SHP77 (cell line): ENCODE data around the gene PLOD3.
A peak's percentile ranks its signal among the peaks of the same experiment; 100 is the strongest.

Experiments used
- DNase-seq, 2 experiments: peaks; one replicate each; lab custom pipeline; 2025; lab: John Stamatoyannopoulos, UW

Gene PLOD3

GRCh38 chr7:101179117-101179516 lies 38.3 kb downstream of the PLOD3 start:
- DNase-seq, result peak in 1 of 2 experiments; percentile 40

GRCh38 chr7:101177644-101178043 lies 39.7 kb downstream of the PLOD3 start:
- no peak for DNase-seq

GRCh38 chr7:101175664-101176063 lies 41.7 kb downstream of the PLOD3 start:
- no peak for DNase-seq

GRCh38 chr7:101174322-101174854 lies 43.0 kb downstream of the PLOD3 start:
- no peak for DNase-seq

GRCh38 chr7:101173752-101174244 lies 43.6 kb downstream of the PLOD3 start:
- peak in 1 of 2 experiments; percentile 30 for DNase-seq

GRCh38 chr7:101172854-101173751 lies 44.3 kb downstream of the PLOD3 start:
- peak; percentile 74 to 76 for DNase-seq

GRCh38 chr7:101172005-101172853 lies 45.2 kb downstream of the PLOD3 start:
- DNase-seq, result peak; percentile 61 to 65

- DNase-seq, result no peak
Observed at GRCh38 chr7:101171442-101171837, 45.9 kb downstream of the PLOD3 start.

- DNase-seq, result no peak
Observed at GRCh38 chr7:101170617-101171441, 46.6 kb downstream of the PLOD3 start.

- peak; percentile 26 to 52 for DNase-seq
Observed at GRCh38 chr7:101169838-101170551, 47.4 kb downstream of the PLOD3 start.

GRCh38 chr7:101169110-101169837 lies 48.1 kb downstream of the PLOD3 start:
- no peak for DNase-seq

GRCh38 chr7:101168412-101169049 lies 48.9 kb downstream of the PLOD3 start:
- DNase-seq, result no peak

- no peak for DNase-seq
Observed at GRCh38 chr7:101167645-101168411, 49.6 kb downstream of the PLOD3 start.

GRCh38 chr7:101166909-101167644 lies 50.3 kb downstream of the PLOD3 start:
- DNase-seq, result peak; percentile 34 to 53

GRCh38 chr7:101166648-101166908 lies 50.8 kb downstream of the PLOD3 start:
- DNase-seq, result no peak

GRCh38 chr7:101165958-101166647 lies 51.3 kb downstream of the PLOD3 start:
- no peak for DNase-seq

- DNase-seq, result peak; percentile 93
Observed at GRCh38 chr7:101165075-101165957, 52.1 kb downstream of the PLOD3 start, which contains the start of gene VGF. Gene VGF, minus strand, starts transcription at chr7:101165569. Its CDS starts 726 bp downstream, at chr7:101164843.
